DMS 273 (cell line): ENCODE results near the gene ZSCAN12.
"Not testable (repeated sequence)": the region's sequence is repeated elsewhere in the genome, so short reads cannot be mapped to it uniquely, and the experiment has no call there.

Experiments used
- DNase-seq: peaks from one replicate; lab custom pipeline; 2025; ENCODE audit not compliant: unreplicated experiment; lab: John Stamatoyannopoulos, UW

The ZSCAN12 gene

DNA sequence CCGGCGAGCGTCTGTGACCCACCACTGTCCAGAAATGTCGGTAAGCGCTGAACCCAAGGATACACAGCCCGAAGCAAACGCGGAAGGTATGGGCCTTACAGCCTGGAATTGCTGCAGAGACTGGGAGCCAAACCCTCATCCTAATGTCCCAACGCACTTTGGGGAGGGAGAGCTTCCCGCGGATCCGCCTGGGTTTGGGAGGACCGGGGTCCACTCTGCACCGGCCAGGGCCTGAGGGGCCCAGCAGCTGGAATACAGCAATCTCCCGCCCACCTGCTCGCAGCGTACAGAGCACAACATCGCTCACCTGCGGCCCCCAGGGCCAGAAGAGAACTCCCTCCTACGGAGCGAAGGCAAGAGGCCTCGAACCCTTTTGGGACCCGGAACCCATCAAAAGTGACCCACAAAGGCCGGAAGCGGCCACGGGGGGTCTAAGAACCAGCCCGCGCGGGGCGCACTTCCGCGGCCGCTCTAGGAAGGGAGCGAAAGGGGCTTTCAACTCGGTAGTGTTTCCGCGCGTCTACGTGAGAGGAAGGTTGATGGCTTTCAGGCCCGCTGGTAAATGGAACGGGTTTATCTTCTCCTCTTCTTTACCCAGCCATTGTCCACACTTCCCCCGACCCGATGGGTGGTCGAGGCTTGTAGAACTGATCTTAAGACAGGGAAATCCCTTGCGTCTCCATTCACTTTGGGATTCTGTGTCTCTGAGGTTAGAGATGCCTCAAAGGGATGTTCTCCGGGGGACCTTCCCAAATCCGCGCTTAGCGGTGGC is at the start of gene ZSCAN12:
Gene ZSCAN12, minus strand, starts transcription at position 398 of the 772 bp plus-strand sequence. CDS start 1,342 bp downstream, outside the sequence.
- peak; percentile 81 for DNase-seq

DNA sequence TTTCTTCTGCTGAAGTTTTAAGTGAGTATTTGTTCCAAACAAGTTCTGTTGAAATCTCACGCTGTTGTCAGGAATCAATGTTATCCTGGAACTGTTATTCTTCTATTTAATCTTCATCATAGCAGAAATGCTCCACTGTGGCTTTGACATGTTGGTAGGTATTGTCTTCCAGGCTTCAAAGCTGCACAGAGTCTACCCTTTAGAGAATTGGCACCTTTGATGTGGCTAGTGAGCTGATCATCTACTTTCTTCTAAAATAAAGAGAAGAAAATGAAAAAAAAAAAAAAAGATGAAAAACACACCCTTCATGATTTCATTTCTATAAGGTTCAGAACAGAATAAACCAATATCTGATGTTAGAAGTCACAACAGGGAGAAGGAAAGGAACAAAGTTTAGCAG is 49.5 kb upstream of the ZSCAN12 start:
- no peak for DNase-seq

DNA sequence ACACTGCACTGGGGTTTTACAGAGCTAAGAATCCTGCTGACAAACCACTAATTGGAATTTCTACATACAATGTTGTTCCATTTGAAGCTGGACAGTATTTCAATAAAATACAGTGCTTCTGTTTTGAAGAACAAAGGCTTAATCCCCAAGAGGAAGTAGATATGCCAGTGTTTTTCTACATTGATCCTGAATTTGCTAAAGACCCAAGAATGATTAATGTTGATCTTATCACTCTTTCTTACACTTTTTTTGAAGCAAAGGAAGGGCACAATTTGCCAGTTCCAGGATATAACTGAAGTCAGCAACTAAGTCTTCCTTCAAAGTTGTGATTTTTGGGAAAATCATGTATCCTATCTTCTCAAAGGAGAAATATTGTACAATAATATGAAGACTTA is 48.0 kb upstream of the ZSCAN12 start:
- not testable (repeated sequence) for DNase-seq

GRCh38 chr6:28446818-28447511 is 47.4 kb upstream of the ZSCAN12 start:
- peak; percentile 18 for DNase-seq

DNA sequence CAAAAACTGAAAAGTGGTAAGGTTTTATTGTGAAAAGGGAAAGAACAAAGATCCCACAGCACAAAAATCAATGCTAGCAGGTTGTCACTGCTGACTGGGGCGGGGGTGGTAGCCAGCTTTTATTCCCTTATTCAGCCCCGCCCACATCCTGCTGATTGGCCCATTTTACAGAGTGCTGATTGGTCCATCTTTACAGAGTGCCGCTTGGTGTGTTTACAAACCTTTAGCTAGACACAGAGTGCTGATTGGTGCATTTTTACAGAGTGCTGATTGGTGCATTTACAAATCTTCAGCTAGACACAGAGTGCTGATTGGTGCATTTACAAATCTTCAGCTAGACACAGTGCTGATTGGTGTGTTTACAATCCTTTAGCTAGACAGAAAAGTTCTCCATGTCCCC is 45.2 kb upstream of the ZSCAN12 start:
- DNase-seq = not testable (repeated sequence)

DNA sequence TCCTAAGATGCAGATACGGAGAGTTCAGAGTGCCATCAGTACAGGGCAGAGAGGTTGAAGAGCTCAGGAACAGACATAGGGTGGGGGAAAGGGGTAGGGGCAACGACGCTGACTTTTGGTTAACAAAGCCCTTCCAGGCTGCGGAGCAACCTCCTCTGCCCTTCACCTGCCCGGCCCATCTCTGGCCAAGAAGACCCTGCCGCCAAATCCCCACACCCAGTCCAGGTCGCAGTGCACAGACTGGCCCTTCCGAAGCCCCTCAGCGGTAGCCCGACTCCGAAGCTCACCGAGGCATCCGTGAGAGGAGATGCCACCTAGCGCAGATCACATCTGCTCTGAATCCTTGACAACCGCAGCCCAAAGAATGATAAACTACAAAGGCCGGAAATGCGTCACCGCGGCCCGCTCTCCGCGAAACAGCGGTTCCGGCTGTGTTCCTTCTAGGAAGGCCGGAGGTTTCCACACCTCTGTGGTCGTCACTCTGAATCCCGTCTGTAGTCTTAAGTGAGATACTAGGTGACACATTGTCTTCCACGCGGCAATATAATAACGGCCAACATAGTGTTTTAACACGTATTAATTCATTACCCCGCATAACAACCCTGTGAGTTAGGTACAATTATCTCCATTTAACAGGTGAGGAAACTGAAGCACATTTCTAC is 43.7 kb upstream of the ZSCAN12 start, which contains the start of gene ZSCAN23:
Gene ZSCAN23, minus strand, starts transcription at position 380 of the 662 bp plus-strand sequence. CDS start 7,225 bp downstream, outside the sequence.
- peak; percentile 94 for DNase-seq

DNA sequence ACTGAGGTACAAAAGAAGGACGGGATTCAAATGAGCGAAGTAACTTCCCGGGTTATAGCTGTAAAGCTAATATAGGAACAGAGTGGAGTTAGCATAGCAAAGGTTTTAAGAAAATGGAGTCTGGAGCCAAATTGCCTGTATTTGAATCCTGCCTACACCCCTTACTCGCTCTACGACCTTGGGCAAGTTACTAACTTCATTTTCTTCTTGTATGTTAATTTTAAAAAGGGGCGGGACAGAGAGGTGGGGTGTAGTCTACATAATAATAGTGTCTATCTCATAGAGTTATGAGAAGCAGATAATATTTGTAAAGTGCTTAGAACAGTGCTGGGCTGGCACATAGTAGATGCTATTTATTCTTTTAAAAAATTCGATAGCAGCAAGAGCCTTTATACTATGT is 43.0 kb upstream of the ZSCAN12 start:
- DNase-seq = no peak

DNA sequence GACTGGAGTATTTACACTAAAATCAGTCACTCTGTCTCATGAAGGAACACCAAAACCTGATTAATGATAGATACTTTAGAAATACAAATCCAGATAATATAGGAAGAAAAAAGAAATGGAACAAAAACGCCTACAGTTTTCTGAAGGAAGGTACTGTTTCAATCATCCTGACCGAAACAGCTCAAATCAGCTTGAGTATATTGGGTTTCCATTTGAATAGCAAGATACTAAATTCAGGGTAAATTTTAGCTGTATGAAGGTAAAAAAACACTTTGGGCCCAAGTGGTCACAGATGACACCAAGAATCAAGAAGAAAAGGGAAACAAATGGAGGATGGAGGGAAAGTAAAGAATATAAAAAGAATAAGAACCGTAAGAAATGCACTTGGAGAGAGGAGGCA is 36.9 kb upstream of the ZSCAN12 start:
- no peak for DNase-seq

DNA sequence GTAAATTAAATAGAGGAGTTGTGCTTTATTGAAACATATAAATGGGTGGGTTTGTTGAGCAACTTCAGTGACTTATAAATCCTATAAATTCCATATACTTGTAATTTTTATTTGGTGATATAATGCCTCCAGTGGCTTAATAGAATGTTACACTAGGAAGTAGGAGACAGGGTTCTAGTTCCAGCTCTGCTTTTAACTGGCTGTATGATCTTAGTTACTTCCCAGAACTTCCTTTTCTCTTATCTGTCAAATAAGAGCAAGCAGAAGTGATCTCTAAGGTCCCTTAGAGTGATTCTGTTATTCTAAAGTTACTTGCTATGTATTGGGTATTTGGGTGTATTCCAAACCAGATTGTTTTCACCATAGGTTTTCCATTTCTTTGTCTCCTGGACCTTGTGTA is 33.6 kb upstream of the ZSCAN12 start:
- DNase-seq = no peak

GRCh38 chr6:28429781-28430180 is 30.2 kb upstream of the ZSCAN12 start:
- no peak for DNase-seq

DNA sequence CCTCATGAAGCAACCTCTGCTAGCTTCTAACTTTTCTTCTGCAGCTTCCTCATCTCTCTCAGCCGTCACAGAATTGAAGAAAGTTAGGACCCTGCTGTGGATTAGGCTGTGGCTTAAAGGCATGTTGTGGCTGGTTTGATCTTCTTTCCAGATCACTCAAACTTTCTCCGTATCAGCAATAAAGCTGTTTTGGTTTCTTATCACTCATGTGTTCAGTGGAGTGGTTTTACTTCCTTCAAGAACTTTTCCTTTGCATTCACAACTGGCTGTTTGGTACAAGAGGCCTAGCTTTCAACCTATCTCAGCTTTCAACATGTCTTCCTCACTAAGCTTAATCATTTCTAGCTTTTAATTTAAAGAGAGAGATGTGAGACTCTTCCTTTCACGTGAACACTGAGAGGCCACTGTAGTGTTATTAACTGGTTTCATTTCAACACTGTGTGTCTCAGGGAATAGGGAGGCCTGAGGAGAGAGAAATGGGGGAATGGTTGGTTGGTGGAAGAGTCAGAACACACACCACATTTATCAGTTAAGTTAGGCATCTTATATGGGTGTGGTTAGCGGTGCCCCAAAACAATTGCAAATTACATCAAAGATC is 26.5 kb upstream of the ZSCAN12 start:
- no peak for DNase-seq

DNA sequence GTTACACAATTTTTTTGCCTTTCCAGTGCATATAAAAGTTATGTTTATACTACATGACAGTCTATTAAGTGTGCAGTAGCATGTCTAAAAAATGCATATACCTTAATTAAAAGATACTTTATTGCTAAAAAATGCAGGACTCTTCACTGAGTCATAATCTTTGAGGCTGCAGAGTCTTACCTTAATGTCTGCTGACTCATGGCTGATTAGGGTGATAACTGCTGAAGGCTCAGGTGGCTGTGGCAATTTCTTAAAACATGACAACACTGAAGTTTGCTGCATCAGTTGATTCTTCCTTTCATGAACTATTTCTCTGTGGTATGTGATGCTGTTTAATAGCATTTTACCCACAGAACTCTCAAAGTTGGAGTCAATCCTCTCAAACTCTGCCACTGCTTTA is 24.6 kb upstream of the ZSCAN12 start:
- no peak for DNase-seq

GRCh38 chr6:28423546-28423945 is 24.0 kb upstream of the ZSCAN12 start:
- DNase-seq = no peak

DNA sequence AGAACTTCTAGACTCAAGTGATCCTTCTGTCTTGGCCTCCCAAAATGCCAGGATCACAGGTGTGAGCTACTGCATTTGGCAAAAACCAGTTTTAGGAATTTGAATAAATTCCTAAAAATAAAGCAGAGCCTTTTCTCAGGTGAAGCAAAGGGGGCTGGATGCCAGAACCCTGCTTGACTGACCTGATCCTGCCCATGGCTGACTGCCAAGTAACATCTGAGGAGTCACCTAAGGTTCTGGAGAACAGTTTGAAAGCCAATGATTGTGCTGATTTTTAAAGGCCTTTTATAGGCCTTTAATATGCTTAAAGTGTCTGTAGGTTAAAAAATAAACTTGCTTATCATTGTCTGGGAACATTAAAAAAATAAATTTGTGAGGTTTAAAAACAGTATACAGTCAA is 14.1 kb upstream of the ZSCAN12 start:
- peak; percentile 9 for DNase-seq

DNA sequence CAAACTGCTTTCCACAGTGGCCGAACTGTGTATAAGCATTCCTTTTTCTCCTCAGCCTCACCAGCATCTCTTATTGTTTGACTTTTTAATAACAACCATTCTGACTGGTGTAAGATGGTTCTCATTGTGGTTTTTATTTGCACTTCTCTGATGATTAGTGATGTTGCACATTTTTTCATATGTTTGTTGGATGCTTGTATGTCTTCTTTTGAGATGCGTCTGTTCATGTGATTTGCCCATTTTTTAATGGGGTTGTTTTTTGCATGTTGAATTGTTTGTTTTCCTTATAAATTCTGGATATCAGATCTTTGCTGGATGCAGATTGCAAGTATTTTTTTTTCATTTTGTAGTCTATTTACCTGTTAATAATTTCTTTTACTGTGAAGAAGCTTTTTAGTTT is 11.2 kb upstream of the ZSCAN12 start:
- DNase-seq = no peak

DNA sequence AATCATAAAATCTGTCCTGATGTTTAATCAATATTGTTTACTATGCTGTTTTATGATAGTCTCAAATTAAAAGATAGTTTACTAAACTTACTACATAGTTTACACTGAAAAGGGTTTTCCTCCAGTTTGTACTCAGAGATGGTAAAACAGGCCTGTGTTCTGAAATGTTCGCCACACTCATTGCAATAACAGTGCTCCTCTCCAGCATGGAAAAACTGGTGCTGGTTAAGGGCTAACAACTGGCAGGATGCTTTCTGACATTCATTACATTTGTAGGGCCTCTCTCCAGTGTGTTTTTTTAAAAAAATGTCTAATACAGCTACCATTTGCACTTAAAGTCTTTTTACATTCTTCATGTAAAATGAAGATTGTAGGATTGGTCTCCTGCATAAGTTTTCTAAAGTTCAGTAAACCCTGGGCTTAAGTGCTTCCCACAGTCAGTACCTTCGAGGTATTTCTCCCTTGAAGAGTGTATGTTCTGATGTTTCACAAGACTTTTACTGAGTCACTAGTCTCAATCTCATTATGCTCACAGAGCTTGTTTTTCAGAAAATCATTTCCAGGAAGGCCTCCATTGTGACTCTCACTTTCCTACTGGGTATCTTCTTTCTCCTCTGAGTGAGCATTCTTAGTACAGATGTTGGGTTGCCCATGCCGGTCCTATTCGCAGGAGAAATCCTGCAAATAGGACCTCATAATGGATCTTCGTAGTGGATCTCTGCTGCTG is 8.7 kb upstream of the ZSCAN12 start:
- no peak for DNase-seq

DNA sequence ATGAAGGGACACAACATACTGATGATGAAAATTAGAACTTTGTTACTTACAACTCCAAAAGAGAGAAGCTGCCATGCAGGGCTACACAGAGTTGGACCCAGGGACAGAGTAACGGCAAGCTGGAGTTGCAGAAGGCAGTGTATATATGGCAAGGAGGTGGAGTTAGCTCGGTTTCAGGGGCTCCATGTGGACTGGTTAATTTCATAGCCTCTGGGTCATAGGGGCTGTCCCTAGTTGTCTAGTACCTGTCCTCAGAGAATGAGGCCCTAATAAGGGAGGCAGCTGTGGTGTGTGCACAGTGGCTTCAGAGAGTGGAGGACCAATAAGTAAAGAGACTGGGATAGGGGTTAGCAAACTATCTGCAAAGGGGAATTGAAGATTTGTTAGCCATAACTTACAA is 7.9 kb upstream of the ZSCAN12 start:
- no peak for DNase-seq

GRCh38 chr6:28403923-28404322 is 4.4 kb upstream of the ZSCAN12 start:
- DNase-seq = not testable (repeated sequence)

DNA sequence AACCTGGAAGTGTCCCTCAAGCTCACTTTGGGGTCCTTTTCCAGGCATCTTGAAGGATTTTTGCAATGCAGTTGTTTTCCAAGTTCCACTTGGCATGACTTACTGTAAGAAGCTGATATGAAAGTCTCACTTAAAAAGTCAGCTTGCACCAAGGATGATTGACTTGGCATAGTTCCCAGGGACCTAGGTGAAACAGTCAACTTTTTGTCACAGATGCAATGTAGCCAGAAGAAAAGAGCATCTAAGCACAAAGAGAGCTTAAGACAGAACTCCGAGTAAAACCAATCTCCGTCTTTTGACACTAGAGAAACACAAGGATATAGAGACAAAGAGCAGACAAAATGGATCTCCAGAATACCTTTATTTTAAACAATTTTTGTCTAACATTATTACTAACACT is 2.6 kb upstream of the ZSCAN12 start:
- peak; percentile 16 for DNase-seq

DNA sequence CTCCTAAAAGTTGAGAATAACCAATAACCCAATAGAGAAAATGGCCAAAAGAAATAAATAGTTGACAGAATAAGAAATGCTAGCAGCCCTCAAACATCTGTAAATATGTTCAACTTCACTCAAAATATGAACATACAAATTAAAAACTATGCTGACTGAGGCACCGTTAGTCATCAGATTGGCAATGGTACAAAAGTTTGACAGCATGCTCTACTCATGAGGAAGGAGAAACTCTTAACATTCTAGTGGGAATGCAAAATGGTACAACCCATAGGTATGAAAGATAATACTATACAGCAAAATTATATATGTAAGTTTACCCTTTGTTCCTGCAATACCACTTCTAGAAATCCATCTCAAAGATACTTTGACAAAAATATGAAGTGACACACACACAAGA is 1.6 kb upstream of the ZSCAN12 start:
- DNase-seq = no peak

GRCh38 chr6:28400122-28400451 is 540 bp upstream of the ZSCAN12 start:
- no peak for DNase-seq
